Tibial nerve (tissue), 4 donors: ENCODE measurements around the gene LRRTM3. TPM values are rescaled to one million over a fixed set of nuclear protein-coding genes. Genes with fewer than 3 reads are reported as not detected.

ENCODE experiments used
- DNase-seq, 2 donors: peaks; one replicate each; pipeline ENCODE4 v3.0.0-alpha.2; 2019; ENCODE audit warnings: low spot score in 2 of 2
- H3K27ac ChIP-seq, 4 donors: fragments of 200-600 bp; sonication (generic) in 3 of 4; one replicate each; pipeline ENCODE4 v1.5.1; 2017 to 2019; ENCODE audit warnings: mild to moderate bottlenecking in 1 of 4
- H3K27me3 ChIP-seq, 2 donors: fragments of 200-600 bp; sonication (generic) in 1 of 2; one replicate each; pipeline versions ENCODE4 v1.5.1 to v1.6.0; 2017 to 2019
- H3K36me3 ChIP-seq, 3 donors: fragments of 200-600 bp; sonication (generic); one replicate each; pipeline ENCODE4 v1.5.1; 2018 to 2019
- H3K4me1 ChIP-seq, 4 donors: fragments of 200-600 bp; sonication (generic) in 3 of 4; one replicate each; pipeline ENCODE4 v1.5.1; 2017 to 2019
- H3K4me3 ChIP-seq, 4 donors: fragments of 200-600 bp; sonication (generic) in 3 of 4; one replicate each; pipeline ENCODE4 v1.5.1; 2017 to 2019; ENCODE audit warnings: mild to moderate bottlenecking in 1 of 4, moderate library complexity in 1 of 4
- H3K9me3 ChIP-seq, 4 donors: fragments of 200-600 bp; sonication (generic) in 3 of 4; one replicate each; pipeline ENCODE4 v1.5.1; 2017 to 2019
- CTCF ChIP-seq, 5 experiments: fragments of 200-600 bp in 3 of 5; fragments of 450-650 bp in 2 of 5; sonication (generic) in 3 of 5; IDR thresholded peaks; one replicate each; pipeline ENCODE4 v1.5.1; 2016 to 2019; ENCODE audit warnings: antibody characterized with exemption in 5 of 5, mild to moderate bottlenecking in 3 of 5, moderate library complexity in 2 of 5
- EP300 ChIP-seq, 2 donors: sonication (generic); formaldehyde crosslinking; IDR thresholded peaks; one replicate each; pipeline ENCODE4 v1.6.1; 2017; ENCODE audit warnings: antibody characterized with exemption in 2 of 2, mild to moderate bottlenecking in 1 of 2
- POLR2A ChIP-seq, 2 donors: fragments of 450-650 bp; IDR thresholded peaks; one replicate each; pipeline ENCODE4 v1.6.1; 2017; ENCODE audit warnings: antibody characterized with exemption in 2 of 2, mild to moderate bottlenecking in 2 of 2, moderate library complexity in 2 of 2
- WGBS, 2 donors: methylation state at CpG; one replicate each; pipeline ENCODE4 v1.1.5; 2018; 5-methylcytosine and 5-hydroxymethylcytosine counted together
- total RNA-seq, 4 donors: library from RNA; depleted of rRNA; stranded (reverse); fragments of >200 nt; gene quantifications; one replicate each; pipeline ENCODE4 v1.1.0, GENCODE V29; 2016

LRRTM3 gene
- total RNA-seq, 4 donors from 2014 or later: 0.42 TPM; not detected in 3

GRCh38 chr10:66927251-66927935 lies 1.6 kb downstream of the LRRTM3 start:
- WGBS, 2 donors: 75 to 81% methylated on average over 11 of the region's 11 CpGs
- no peaks in the 10 kb centered on the region for H3K9me3 ChIP-seq
- H3K4me3 ChIP-seq: peak overlapping the region in 2 of 4 donors; percentile 30 to 32

GRCh38 chr10:66927971-66928770 lies 2.3 kb downstream of the LRRTM3 start:
- no peak for TF ChIP-seq CTCF (IDR thresholded peaks at IDR 0.05)
- TF ChIP-seq EP300 (IDR thresholded peaks at IDR 0.05): no peak
- no peak for TF ChIP-seq POLR2A (IDR thresholded peaks at IDR 0.05)
- Histone ChIP-seq H3K36me3 (no peaks in the 10 kb centered on the region), H3K9me3 (no peaks in the 10 kb centered on the region), H3K4me3 (peak overlapping the region in 2 of 4 donors; percentile 30 to 32), H3K27ac (no peak overlapping the region), H3K27me3 (peaks cover 0 to 31% of the 10 kb centered on the region in 2 donors), H3K4me1 (peaks cover 0 to 25% (median 0%) of the 10 kb centered on the region in 4 donors)
- WGBS, 2 donors: 6 to 14% methylated on average over 24 to 30 of the region's 30 CpGs
- no peak for DNase-seq

More at GRCh38 chr10:66927251-66927935, 1.6 kb downstream of the LRRTM3 start:
- TF ChIP-seq CTCF (IDR thresholded peaks at IDR 0.05): no peak
- no peak for TF ChIP-seq EP300 (IDR thresholded peaks at IDR 0.05)
- TF ChIP-seq POLR2A (IDR thresholded peaks at IDR 0.05): no peak
- Histone ChIP-seq H3K4me1 (peaks cover 0 to 25% (median 0%) of the 10 kb centered on the region in 4 donors), H3K27ac (no peak overlapping the region), H3K36me3 (no peaks in the 10 kb centered on the region), H3K27me3 (peaks cover 0 to 31% of the 10 kb centered on the region in 2 donors)
- DNase-seq: no peak

- peaks cover 0 to 25% (median 0%) of the 10 kb centered on the region in 4 donors for H3K4me1 ChIP-seq
- no peaks in the 10 kb centered on the region for H3K9me3 ChIP-seq
- no peaks in the 10 kb centered on the region for H3K36me3 ChIP-seq
- WGBS, 2 donors: 47 to 63% methylated on average over 3 of the region's 3 CpGs
- no peak overlapping the region for H3K4me3 ChIP-seq
- no peak for DNase-seq
- no peak overlapping the region for H3K27ac ChIP-seq
- no peak for TF ChIP-seq POLR2A (IDR thresholded peaks at IDR 0.05)
- TF ChIP-seq CTCF (IDR thresholded peaks at IDR 0.05): no peak
- TF ChIP-seq EP300 (IDR thresholded peaks at IDR 0.05): no peak
- H3K27me3 ChIP-seq: peaks cover 0 to 31% of the 10 kb centered on the region in 2 donors
Observed at GRCh38 chr10:66928776-66929175, 2.9 kb downstream of the LRRTM3 start.

- no peaks in the 10 kb centered on the region for H3K9me3 ChIP-seq
- H3K4me1 ChIP-seq: peaks cover 0 to 25% (median 0%) of the 10 kb centered on the region in 4 donors
- WGBS, 2 donors: 56 to 64% methylated on average over 5 of the region's 5 CpGs
- DNase-seq: no peak
- TF ChIP-seq EP300 (IDR thresholded peaks at IDR 0.05) (no peak), CTCF (IDR thresholded peaks at IDR 0.05) (no peak), POLR2A (IDR thresholded peaks at IDR 0.05) (no peak)
- H3K27ac ChIP-seq: no peak overlapping the region
- no peak overlapping the region for H3K4me3 ChIP-seq
- no peaks in the 10 kb centered on the region for H3K36me3 ChIP-seq
- peaks cover 0 to 31% of the 10 kb centered on the region in 2 donors for H3K27me3 ChIP-seq
Observed at GRCh38 chr10:66929375-66929774, 3.5 kb downstream of the LRRTM3 start.
